Keratinocyte (primary cell): ENCODE results near the gene MGAT5. TPM values are rescaled to one million over a fixed set of nuclear protein-coding genes. Genes with fewer than 3 reads are reported as not detected.

ENCODE experiments used
- DNase-seq: peaks from one replicate; pipeline ENCODE4 v3.0.0-alpha.2; 2011; ENCODE audit warnings: low read depth, missing footprints, low spot score
- FAIRE-seq: peaks from 2 replicates; lab custom pipeline; 2011; peaks lifted over from hg19 to GRCh38; lab: Jason Lieb, UNC
- H2AFZ ChIP-seq: 2 replicates; pipeline ENCODE4 v1.6.0; 2012; ENCODE audit warnings: low read length, control low read depth, inconsistent platforms; ENCODE audit not compliant: control insufficient read depth
- H3K27ac ChIP-seq: 2 replicates; pipeline ENCODE4 v1.5.1; 2011; ENCODE audit warnings: low read length; ENCODE audit not compliant: control insufficient read depth, insufficient read depth
- H3K27me3 ChIP-seq: 3 replicates; pipeline ENCODE4 v1.6.0; 2011; ENCODE audit warnings: low read length; ENCODE audit not compliant: control insufficient read depth, insufficient read depth; ENCODE audit errors: extremely low read depth
- H3K36me3 ChIP-seq, 2 experiments: 2 replicates in 1 of 2; 3 replicates in 1 of 2; pipeline ENCODE4 v1.5.1; 2011; ENCODE audit warnings: low read length in 2 of 2, mild to moderate bottlenecking in 1 of 2; ENCODE audit not compliant: control insufficient read depth in 2 of 2, insufficient read depth in 2 of 2; ENCODE audit errors: extremely low read depth in 1 of 2
- H3K4me1 ChIP-seq: 3 replicates; pipeline ENCODE4 v1.5.1; 2011; ENCODE audit warnings: low read length; ENCODE audit not compliant: control insufficient read depth, insufficient read depth; ENCODE audit errors: extremely low read depth
- H3K4me2 ChIP-seq: 3 replicates; pipeline ENCODE4 v1.6.0; 2011; ENCODE audit warnings: low read depth, low read length; ENCODE audit not compliant: control insufficient read depth, insufficient read depth; ENCODE audit errors: extremely low read depth
- H3K4me3 ChIP-seq, 3 experiments: fragments of 200-600 bp in 1 of 3; sonication (generic) in 1 of 3; 2 replicates in 2 of 3; 3 replicates in 1 of 3; pipeline ENCODE4 v1.5.1; 2011 to 2016; ENCODE audit warnings: low read length in 3 of 3, mild to moderate bottlenecking in 3 of 3, control low read depth in 2 of 3, inconsistent platforms in 1 of 3, low read depth in 1 of 3, mixed read lengths in 1 of 3, mixed run types in 1 of 3, moderate library complexity in 1 of 3; ENCODE audit not compliant: control insufficient read depth in 2 of 3, insufficient read depth in 2 of 3; ENCODE audit errors: extremely low read depth in 1 of 3
- H3K79me2 ChIP-seq: 2 replicates; pipeline ENCODE4 v1.6.0; 2012; ENCODE audit warnings: low read length; ENCODE audit not compliant: control insufficient read depth, insufficient read depth
- H3K9ac ChIP-seq: 3 replicates; pipeline ENCODE4 v1.6.0; 2011; ENCODE audit warnings: low read length; ENCODE audit not compliant: control insufficient read depth, insufficient read depth; ENCODE audit errors: extremely low read depth
- H3K9me1 ChIP-seq: 3 replicates; pipeline ENCODE4 v1.6.0; 2011; ENCODE audit warnings: low read length; ENCODE audit not compliant: control insufficient read depth, insufficient read depth; ENCODE audit errors: extremely low read depth
- H3K9me3 ChIP-seq: 2 replicates; pipeline ENCODE4 v1.5.1; 2012; ENCODE audit warnings: low read depth, low read length; ENCODE audit not compliant: control insufficient read depth
- H4K20me1 ChIP-seq: 3 replicates; pipeline ENCODE4 v1.6.0; 2011; ENCODE audit warnings: low read length; ENCODE audit not compliant: control insufficient read depth, insufficient read depth; ENCODE audit errors: extremely low read depth
- EZH2 ChIP-seq: IDR thresholded peaks from one replicate; pipeline ENCODE4 v1.6.1; 2012; ENCODE audit warnings: inconsistent platforms, mild to moderate bottlenecking, low read length, moderate library complexity
- dilution Hi-C: fragments of 300-500 bp; cut with MboI; formaldehyde crosslinking; loops from one replicate; pipeline ENCODE4 v1.7.0; 2020; ENCODE audit warnings: low sequenced_read_pairs; ENCODE audit not compliant: extremely low pct_ligation_motif_present
- polyA plus RNA-seq, 5 experiments: library from polyadenylated mRNA; depleted of rRNA in 3 of 5; stranded (reverse) in 3 of 5; stranded (forward) in 1 of 5; unstranded in 1 of 5; fragments of >200 nt; gene quantifications; 1 replicate in 1 of 5; 2 replicates in 3 of 5; 3 replicates in 1 of 5; pipeline versions ENCODE4 v1.2.1 to v1.2.3, GENCODE V29; 2011 to 2012; ENCODE audit warnings: missing spikeins in 2 of 5, low read depth in 1 of 5, low replicate concordance in 1 of 5
- TF ChIP-seq, protein P1 (sequence below), 3 experiments: IDR thresholded peaks in 1 of 3; conservative IDR thresholded peaks in 1 of 3; optimal IDR thresholded peaks in 1 of 3; 2 replicates in 2 of 3; 3 replicates in 1 of 3; pipeline versions ENCODE3 to v1.5.1; 2011; ENCODE audit warnings: low read length in 3 of 3, mild to moderate bottlenecking in 3 of 3, moderate library complexity in 2 of 3, control low read depth in 1 of 3, inconsistent platforms in 1 of 3; ENCODE audit not compliant: insufficient read depth in 2 of 3; ENCODE audit errors: extremely low read depth in 1 of 3

MGAT5 gene
- polyA plus RNA-seq, 1 donor (not counting 4 experiments of a cell fraction or from before 2014, with no cell fraction given), result 23.0 TPM

DNA sequence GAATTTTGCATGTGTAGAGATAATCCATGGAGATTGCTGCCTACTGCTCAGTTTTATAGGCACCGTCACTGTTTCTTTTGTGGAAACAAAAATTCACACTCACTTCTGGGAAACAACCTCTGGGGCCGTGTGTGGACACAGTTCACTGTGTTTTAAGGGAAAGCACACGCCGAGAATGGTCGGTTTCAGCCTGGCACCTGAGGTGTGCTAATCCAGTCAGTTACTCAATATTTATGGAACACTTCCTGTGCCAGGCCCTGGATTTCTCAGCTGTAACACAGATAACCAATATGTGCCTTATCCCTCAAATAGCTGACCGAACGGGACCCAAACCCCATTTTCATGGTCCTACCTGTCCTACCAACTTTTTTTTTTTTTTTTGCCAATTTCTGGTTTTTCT, 179.6 kb downstream of the MGAT5 start:
- Histone ChIP-seq H3K9me1 (no peaks in the 10 kb centered on the region), H2AFZ (no peak overlapping the region), H3K4me1 (peaks cover 8% of the 10 kb centered on the region), H4K20me1 (no peaks in the 10 kb centered on the region), H3K27ac (no peak overlapping the region), H3K27me3 (no peaks in the 10 kb centered on the region), H3K9me3 (no peaks in the 10 kb centered on the region), H3K79me2 (no peaks in the 10 kb centered on the region), H3K9ac (no peak overlapping the region), H3K4me3 (no peak overlapping the region), H3K4me2 (no peak overlapping the region), H3K36me3 (peaks cover 7 to 10% of the 10 kb centered on the region in 2 experiments)
- TF ChIP-seq, protein P1, sequence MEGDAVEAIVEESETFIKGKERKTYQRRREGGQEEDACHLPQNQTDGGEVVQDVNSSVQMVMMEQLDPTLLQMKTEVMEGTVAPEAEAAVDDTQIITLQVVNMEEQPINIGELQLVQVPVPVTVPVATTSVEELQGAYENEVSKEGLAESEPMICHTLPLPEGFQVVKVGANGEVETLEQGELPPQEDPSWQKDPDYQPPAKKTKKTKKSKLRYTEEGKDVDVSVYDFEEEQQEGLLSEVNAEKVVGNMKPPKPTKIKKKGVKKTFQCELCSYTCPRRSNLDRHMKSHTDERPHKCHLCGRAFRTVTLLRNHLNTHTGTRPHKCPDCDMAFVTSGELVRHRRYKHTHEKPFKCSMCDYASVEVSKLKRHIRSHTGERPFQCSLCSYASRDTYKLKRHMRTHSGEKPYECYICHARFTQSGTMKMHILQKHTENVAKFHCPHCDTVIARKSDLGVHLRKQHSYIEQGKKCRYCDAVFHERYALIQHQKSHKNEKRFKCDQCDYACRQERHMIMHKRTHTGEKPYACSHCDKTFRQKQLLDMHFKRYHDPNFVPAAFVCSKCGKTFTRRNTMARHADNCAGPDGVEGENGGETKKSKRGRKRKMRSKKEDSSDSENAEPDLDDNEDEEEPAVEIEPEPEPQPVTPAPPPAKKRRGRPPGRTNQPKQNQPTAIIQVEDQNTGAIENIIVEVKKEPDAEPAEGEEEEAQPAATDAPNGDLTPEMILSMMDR (optimal IDR thresholded peaks at IDR 0.05 in 1 of 3, IDR thresholded peaks at IDR 0.05 in 1 of 3, conservative IDR thresholded peaks at IDR 0.05 in 1 of 3; ENCODE audit: extremely low read depth in 1 of 3, insufficient read depth in 2 of 3, low read length in 3 of 3), result no peak
- no peak for TF ChIP-seq EZH2
- FAIRE-seq, result no peak
- dilution Hi-C loops, result no loop called here
- no peak for DNase-seq

DNA sequence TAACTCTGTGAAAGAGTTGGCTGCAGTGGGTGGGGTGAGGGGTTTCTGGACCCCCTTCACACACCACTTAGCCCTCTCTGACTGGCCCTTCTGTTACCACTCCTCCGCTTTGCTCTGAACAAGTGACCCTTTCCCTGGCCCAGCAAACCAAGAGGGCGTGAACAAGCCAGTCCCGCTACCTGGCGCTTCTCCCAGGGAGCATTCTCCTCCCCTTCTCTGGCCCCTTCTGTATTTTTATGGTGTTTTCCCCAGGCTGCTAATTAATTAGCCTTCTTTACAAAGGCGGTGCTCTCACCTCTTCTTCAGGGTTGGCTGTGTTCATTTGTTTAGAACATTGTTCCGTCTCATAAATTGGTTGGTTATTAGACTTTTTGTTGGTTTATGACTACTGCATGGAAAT, 180.1 kb downstream of the MGAT5 start:
- H3K27ac ChIP-seq, result no peak overlapping the region
- no peak overlapping the region for H2AFZ ChIP-seq
- H3K9me3 ChIP-seq, result no peaks in the 10 kb centered on the region
- H3K4me3 ChIP-seq, result no peak overlapping the region
- no peaks in the 10 kb centered on the region for H3K79me2 ChIP-seq
- no peaks in the 10 kb centered on the region for H3K27me3 ChIP-seq
- no peak overlapping the region for H3K9ac ChIP-seq
- DNase-seq, result no peak
- no peak for TF ChIP-seq EZH2
- TF ChIP-seq, protein P1 (optimal IDR thresholded peaks at IDR 0.05 in 1 of 3, IDR thresholded peaks at IDR 0.05 in 1 of 3, conservative IDR thresholded peaks at IDR 0.05 in 1 of 3; ENCODE audit: extremely low read depth in 1 of 3, insufficient read depth in 2 of 3, low read length in 3 of 3), result no peak
- no peak for FAIRE-seq
- H3K4me1 ChIP-seq, result peaks cover 8% of the 10 kb centered on the region
- no peaks in the 10 kb centered on the region for H3K9me1 ChIP-seq
- peaks cover 5 to 10% of the 10 kb centered on the region in 2 experiments for H3K36me3 ChIP-seq
- H4K20me1 ChIP-seq, result no peaks in the 10 kb centered on the region
- H3K4me2 ChIP-seq, result no peak overlapping the region
- dilution Hi-C loops, result no loop called here
